AG04450 (cell line): ENCODE measurements around the gene MED8. TPM values are rescaled to one million over a fixed set of nuclear protein-coding genes. Genes with fewer than 3 reads are reported as not detected.

Source experiments
- CTCF ChIA-PET: fragments of 300-600, 350-600 bp; formaldehyde crosslinking; extraction: SDS; loops from one replicate; lab custom pipeline; 2022; ENCODE audit warnings: antibody characterized with exemption, inconsistent platforms; lab: Charles Lee
- POLR2A ChIA-PET: fragments of 350-600 bp; formaldehyde crosslinking; extraction: SDS; loops from one replicate; lab custom pipeline; 2021; ENCODE audit warnings: antibody characterized with exemption, inconsistent platforms; lab: Yijun Ruan, JAX
- DNase-seq: peaks from one replicate; pipeline ENCODE4 v3.0.0-alpha.2; 2011; ENCODE audit warnings: low read depth, low spot score
- H3K27ac ChIP-seq: one replicate; pipeline ENCODE4 v1.5.1; 2012; ENCODE audit warnings: low read depth, low read length, control low read depth
- H3K27me3 ChIP-seq: one replicate; pipeline ENCODE4 v1.6.0; 2012; ENCODE audit warnings: low read length; ENCODE audit not compliant: control insufficient read depth, insufficient read depth
- H3K4me3 ChIP-seq: 2 replicates; pipeline ENCODE4 v1.5.1; 2011; ENCODE audit warnings: mild to moderate bottlenecking, low read depth, low read length, control low read depth
- H3K9me3 ChIP-seq: 2 replicates; pipeline ENCODE4 v1.5.1; 2012; ENCODE audit warnings: low read length; ENCODE audit not compliant: control insufficient read depth, insufficient read depth
- CTCF ChIP-seq: IDR thresholded peaks from 2 replicates; pipeline ENCODE4 v1.5.1; 2011; ENCODE audit warnings: low read depth, low read length, control low read depth, inconsistent platforms
- polyA plus RNA-seq: library from polyadenylated mRNA; depleted of rRNA; stranded (reverse); fragments of >200 nt; gene quantifications from 2 replicates; pipeline ENCODE4 v1.2.3, GENCODE V29; 2011

Gene MED8
- polyA plus RNA-seq, 1 experiment = 59.3 TPM

GRCh38 chr1:43367904-43368645 is 21.5 kb downstream of the MED8 start, which contains the start of gene ELOVL1:
Gene ELOVL1 (minus strand): TSS chr1:43368011. CDS start chr1:43365609, 2,402 bp downstream.
- Histone ChIP-seq H3K27ac (peak within 1 kb of the TSS; percentile 77), H3K27me3 (no peaks in the 10 kb centered on the region), H3K9me3 (no peaks in the 10 kb centered on the region), H3K4me3 (peak within 1 kb of the TSS; percentile 78)
- POLR2A ChIA-PET = interaction anchor here (0.9 to 2.6 kb wide), 3 partner anchors 10 to 135 kb away, joined by 3 to 25 read pairs (median 5); partner anchors contain the start of gene CDC20
- peak; percentile 42 for TF ChIP-seq CTCF
- CTCF ChIA-PET = interaction anchor here (0.5 to 1.6 kb wide), 7 partner anchors 9 to 1302 kb away, joined by 3 to 4 read pairs (median 4); no protein-coding TSS in a partner anchor
- peak; percentile 41 for DNase-seq

- ChIA-PET CTCF (interaction anchor here (0.6 to 1.6 kb wide), 6 partner anchors 10 to 1376 kb away, joined by 3 to 6 read pairs (median 4); no protein-coding TSS in a partner anchor), POLR2A (interaction anchor here (0.6 to 2.6 kb wide), 6 partner anchors 9 to 137 kb away, joined by 3 to 25 read pairs (median 4); partner anchors contain the start of gene CDC20)
- Histone ChIP-seq H3K27me3 (no peaks in the 10 kb centered on the region), H3K9me3 (peaks cover 4% of the 10 kb centered on the region; the same call in 1 of the 2 replicates), H3K27ac (peak overlapping the region; percentile 57), H3K4me3 (peak overlapping the region; percentile 78)
- 0 out of 2 replicates have a peak, but pooled peaks have one; percentile 1 for TF ChIP-seq CTCF
- no peak for DNase-seq
Observed at GRCh38 chr1:43367026-43367903, 22.3 kb downstream of the MED8 start.

- no peak for DNase-seq
Observed at GRCh38 chr1:43366601-43367025, 23.0 kb downstream of the MED8 start.

GRCh38 chr1:43366179-43366578 is 23.4 kb downstream of the MED8 start:
- CTCF ChIA-PET = interaction anchor here (0.6 kb wide), 1 partner anchor 1377 kb away, joined by 3 read pairs; no protein-coding TSS in a partner anchor
- H3K27ac ChIP-seq = no peak overlapping the region
- POLR2A ChIA-PET = interaction anchor here (0.6 kb wide), 1 partner anchor 136 kb away, joined by 3 read pairs; no protein-coding TSS in a partner anchor
- peaks cover 4% of the 10 kb centered on the region; the same call in 1 of the 2 replicates for H3K9me3 ChIP-seq
- DNase-seq = no peak
- no peak for TF ChIP-seq CTCF
- H3K27me3 ChIP-seq = no peaks in the 10 kb centered on the region
- peak overlapping the region; percentile 78 for H3K4me3 ChIP-seq

More at GRCh38 chr1:43366601-43367025, 23.0 kb downstream of the MED8 start:
- ChIA-PET POLR2A (interaction anchor here (0.6 to 2.6 kb wide), 3 partner anchors 9 to 136 kb away, joined by 3 to 25 read pairs (median 3); partner anchors contain the start of gene CDC20), CTCF (interaction anchor here (0.6 kb wide), 1 partner anchor 1377 kb away, joined by 3 read pairs; no protein-coding TSS in a partner anchor)
- Histone ChIP-seq H3K9me3 (peaks cover 4% of the 10 kb centered on the region; the same call in 1 of the 2 replicates), H3K4me3 (peak overlapping the region; percentile 78), H3K27me3 (no peaks in the 10 kb centered on the region), H3K27ac (peak overlapping the region; percentile 57)
- TF ChIP-seq CTCF = no peak
